HepG2 (cell line): ENCODE results near the gene SUPT6H. TPM values are rescaled to one million over a fixed set of nuclear protein-coding genes. Genes with fewer than 3 reads are reported as not detected.

Source experiments
- ATAC-seq: fragments of 200-7000 bp; cut with Tn5 transposase; 3 replicates; pipeline ENCODE4 v1.9.1; 2020; ENCODE audit warnings: mild to moderate bottlenecking, moderate library complexity
- BruUV-seq: library from RNA; stranded (reverse); fragments of 400-500 nt; replicated peaks from 2 replicates; lab custom pipeline; 2021; lab: Mats Ljungman, UMichigan
- CTCF ChIA-PET: fragments of 300-600 bp; formaldehyde crosslinking; extraction: SDS; loops from one replicate; lab custom pipeline; 2021; ENCODE audit warnings: low total read pairs, inconsistent platforms, low intra/inter-chr PET ratio; lab: Yijun Ruan, JAX
- POLR2A ChIA-PET: fragments of 350-600 bp; sonication (Branson Sonifier 250); formaldehyde crosslinking; loops from one replicate; lab custom pipeline; 2020; ENCODE audit warnings: antibody characterized with exemption, inconsistent platforms; lab: Yijun Ruan, JAX
- DNase-seq: peaks from one replicate; pipeline ENCODE4 v3.0.0-alpha.2; 2015; ENCODE audit warnings: low spot score
- FAIRE-seq: peaks from 3 replicates; lab custom pipeline; 2011; peaks lifted over from hg19 to GRCh38; lab: Jason Lieb, UNC
- H2AFZ ChIP-seq: one replicate; pipeline ENCODE4 v1.6.1; 2011; ENCODE audit warnings: low read length, inconsistent platforms
- H3K27ac ChIP-seq: fragments of 300-600 bp; 3 replicates; pipeline ENCODE4 v1.8.0; 2011; ENCODE audit warnings: mixed run types, mild to moderate bottlenecking, mixed read lengths, low read length, inconsistent platforms; ENCODE audit not compliant: insufficient read depth; ENCODE audit errors: extremely low read length
- H3K27me3 ChIP-seq, 2 experiments: fragments of 200-600 bp in 1 of 2; 2 replicates in 1 of 2; 3 replicates in 1 of 2; pipeline versions ENCODE4 v1.6.0 to v1.8.0; 2011; ENCODE audit warnings: low read length in 2 of 2, mild to moderate bottlenecking in 2 of 2, moderate library complexity in 2 of 2, inconsistent platforms in 1 of 2; ENCODE audit not compliant: insufficient read depth in 2 of 2, control insufficient read depth in 1 of 2
- H3K36me3 ChIP-seq, 2 experiments: fragments of 200-600 bp in 1 of 2; replicated peaks in 1 of 2; 2 replicates in 1 of 2; 3 replicates in 1 of 2; pipeline versions ENCODE4 v1.5.1 to v1.8.0; 2011; ENCODE audit warnings: low read length in 2 of 2, inconsistent platforms in 1 of 2; ENCODE audit not compliant: insufficient read depth in 2 of 2, control insufficient read depth in 1 of 2
- H3K4me1 ChIP-seq: 2 replicates; pipeline ENCODE4 v1.5.1; 2012; ENCODE audit warnings: low read length, inconsistent platforms; ENCODE audit not compliant: insufficient read depth
- H3K4me2 ChIP-seq: 2 replicates; pipeline ENCODE4 v1.6.0; 2011; ENCODE audit warnings: low read depth, low read length, inconsistent platforms
- H3K4me3 ChIP-seq, 3 experiments: fragments of 200-600 bp in 1 of 3; sonication (generic), shearing (Covaris generic) in 1 of 3; replicated peaks in 1 of 3; 2 replicates each; pipeline ENCODE4 v1.5.1; 2011 to 2016; ENCODE audit warnings: low read length in 3 of 3, inconsistent platforms in 2 of 3, low read depth in 2 of 3, mild to moderate bottlenecking in 2 of 3, control low read depth in 1 of 3, mixed read lengths in 1 of 3; ENCODE audit not compliant: insufficient read depth in 1 of 3
- H3K79me2 ChIP-seq: one replicate; pipeline ENCODE4 v1.6.1; 2011; ENCODE audit warnings: low read length, inconsistent platforms; ENCODE audit not compliant: insufficient read depth
- H3K9ac ChIP-seq: 2 replicates; pipeline ENCODE4 v1.6.0; 2011; ENCODE audit warnings: mild to moderate bottlenecking, low read depth, low read length, inconsistent platforms; ENCODE audit not compliant: insufficient read depth
- H3K9me3 ChIP-seq: 2 replicates; pipeline ENCODE4 v1.5.1; 2012; ENCODE audit warnings: mild to moderate bottlenecking, low read length
- H4K20me1 ChIP-seq: 2 replicates; pipeline ENCODE4 v1.6.0; 2011; ENCODE audit warnings: inconsistent platforms, mild to moderate bottlenecking, low read length, moderate library complexity; ENCODE audit not compliant: insufficient read depth
- AGO2 ChIP-seq: fragments of 200-400 bp; formaldehyde crosslinking; optimal IDR thresholded peaks from 2 replicates; pipeline ENCODE3; 2017; ENCODE audit warnings: mild to moderate bottlenecking, low read depth, low read length, moderate library complexity
- ATF1 ChIP-seq: IDR thresholded peaks from 2 replicates; pipeline ENCODE4 v1.6.1; 2016; ENCODE audit warnings: mild to moderate bottlenecking, control low read depth
- ATF2 ChIP-seq: sonication (generic); formaldehyde crosslinking; IDR thresholded peaks from 2 replicates; pipeline ENCODE4 v1.4.0; 2020; ENCODE audit warnings: missing genetic modification reagents
- BATF2 ChIP-seq: sonication (generic); formaldehyde crosslinking; IDR thresholded peaks from 2 replicates; pipeline ENCODE4 v1.8.0; 2022; ENCODE audit warnings: mild to moderate bottlenecking, missing genetic modification reagents, moderate library complexity
- FOSL2 ChIP-seq: sonication (generic); formaldehyde crosslinking; IDR thresholded peaks from 2 replicates; pipeline ENCODE4 v1.4.0; 2020; ENCODE audit warnings: missing genetic modification reagents
- HNRNPL ChIP-seq: fragments of 200-400 bp; formaldehyde crosslinking; IDR thresholded peaks from 2 replicates; pipeline ENCODE4 v1.6.1; 2017; ENCODE audit warnings: mild to moderate bottlenecking, low read depth, low read length
- MAFK ChIP-seq, 2 experiments: IDR thresholded peaks in 1 of 2; conservative IDR thresholded peaks in 1 of 2; 2 replicates each; pipeline ENCODE4 v1.6.1; 2011; ENCODE audit warnings: improper control_type of control experiment in 2 of 2, low read length in 2 of 2
- NRL ChIP-seq: sonication (generic); formaldehyde crosslinking; IDR thresholded peaks from 2 replicates; pipeline ENCODE4 v1.5.0; 2020; ENCODE audit warnings: missing genetic modification reagents, mild to moderate bottlenecking, moderate library complexity, borderline replicate concordance
- PAF1 ChIP-seq: IDR thresholded peaks from 2 replicates; pipeline ENCODE4 v1.6.1; 2016; ENCODE audit warnings: missing genetic modification reagents, missing compliant biosample characterization
- POLR2AphosphoS2 ChIP-seq: IDR thresholded peaks from 2 replicates; pipeline ENCODE4 v1.6.1; 2011; ENCODE audit warnings: low read depth, low read length, improper control_type of control experiment
- RBFOX2 ChIP-seq: fragments of 200-400 bp; formaldehyde crosslinking; IDR thresholded peaks from 2 replicates; pipeline ENCODE4 v1.6.1; 2017; ENCODE audit warnings: low read depth, mild to moderate bottlenecking, low read length
- SRY ChIP-seq: sonication (generic); formaldehyde crosslinking; IDR thresholded peaks from 2 replicates; pipeline ENCODE4 v1.8.0; 2022; ENCODE audit warnings: mild to moderate bottlenecking, missing genetic modification reagents
- ZNF547 ChIP-seq: sonication (generic); formaldehyde crosslinking; IDR thresholded peaks from 2 replicates; pipeline ENCODE4 v1.5.1; 2020; ENCODE audit warnings: mild to moderate bottlenecking, missing genetic modification reagents
- ZNF644 ChIP-seq: IDR thresholded peaks from 2 replicates; pipeline ENCODE4 v1.6.1; 2016; ENCODE audit warnings: low read depth
- ZNF772 ChIP-seq: sonication (generic); formaldehyde crosslinking; IDR thresholded peaks from 2 replicates; pipeline ENCODE4 v1.5.0; 2020; ENCODE audit warnings: mild to moderate bottlenecking, missing genetic modification reagents
- ZNF879 ChIP-seq: sonication (generic); formaldehyde crosslinking; IDR thresholded peaks from 2 replicates; pipeline ENCODE4 v1.8.1; 2023; ENCODE audit warnings: missing genetic modification reagents
- ZXDC ChIP-seq: sonication (generic); formaldehyde crosslinking; IDR thresholded peaks from 2 replicates; pipeline ENCODE4 v1.5.0; 2020; ENCODE audit warnings: mild to moderate bottlenecking, missing genetic modification reagents
- WGBS: methylation state at CpG from one replicate; pipeline ENCODE4 v1.1.6; 2017; ENCODE audit warnings: low lambda C conversion rate; 5-methylcytosine and 5-hydroxymethylcytosine counted together
- in situ Hi-C: cut with HindIII; loops from 2 replicates; pipeline ENCODE4 v1.10.0; 2017; ENCODE audit warnings: low pct_unique_long_range_greater_than_20kb; ENCODE audit not compliant: extremely low pct_ligation_motif_present
- intact Hi-C: fragments of 100-400 bp; cut with micrococcal nuclease; formaldehyde crosslinking; loops from one replicate; pipeline ENCODE4 v1.10.0; 2022; ENCODE audit not compliant: unreplicated experiment
- polyA plus RNA-seq, 8 experiments: library from polyadenylated mRNA; depleted of rRNA in 3 of 8; stranded (reverse) in 7 of 8; unstranded in 1 of 8; fragments of >200 nt; fragmentation: Illumina TruSeq in 4 of 8; extraction: Trizol in 4 of 8; gene quantifications; 2 replicates each; pipeline versions ENCODE4 v1.2.1 to v1.2.3, GENCODE V29; 2011 to 2016; ENCODE audit warnings: low read depth in 4 of 8, missing spikeins in 1 of 8, mixed read lengths in 1 of 8; ENCODE audit not compliant: insufficient read depth in 1 of 8
- total RNA-seq, 5 experiments: library from RNA; depleted of rRNA; stranded (reverse); fragments of >200 nt; fragmentation: Illumina TruSeq; extraction: Trizol; gene quantifications; 2 replicates each; pipeline ENCODE4 v1.2.3, GENCODE V29; 2016; ENCODE audit warnings: low read depth in 1 of 5

Gene SUPT6H
- total and polyA plus RNA-seq, 2 of the 13 experiments (the other 11 are each of a cell fraction or from before 2014, with no cell fraction given): 32.7 to 39.9 TPM

- TF ChIP-seq ZNF772 (CRISPR knock-in tag): peak; percentile 54; the same call in 1 of the 2 replicates
- TF ChIP-seq PAF1 (CRISPR knock-in tag): no peak
- TF ChIP-seq ATF1: no peak
- TF ChIP-seq SRY (CRISPR knock-in tag): no peak
- no peak for TF ChIP-seq ZNF644 (CRISPR knock-in tag)
- peak; percentile 69; the same call in 1 of the 2 replicates for TF ChIP-seq ZXDC (CRISPR knock-in tag)
Measured at GRCh38 chr17:28744972-28745785, 83.2 kb downstream of the SUPT6H start (continued).

- no peak for DNase-seq
- H3K9me3 ChIP-seq: no peaks in the 10 kb centered on the region
- ChIA-PET POLR2A (interaction anchor here (0.8 to 12.3 kb wide), 15 partner anchors 8 to 204 kb away, joined by 3 to 590 read pairs (median 5); partner anchors contain the start of genes DHRS13, FAM222B, FLOT2 and NEK8), CTCF (no interaction called here)
- intact Hi-C loops: loop anchor here (1.0 kb wide), 1 partner anchor 18 kb away; the partner anchor contains the start of gene NEK8
- peak overlapping the region; percentile 72 to 93 (median 74); a peak in 5 of 6 replicates for H3K4me3 ChIP-seq
- H3K36me3 ChIP-seq: peaks cover 36 to 43% of the 10 kb centered on the region in 2 experiments
- peaks cover 33% of the 10 kb centered on the region for H3K79me2 ChIP-seq
- ATAC-seq: no peak
- H3K9ac ChIP-seq: peak overlapping the region; percentile 98
- no peak overlapping the region for H2AFZ ChIP-seq
- peak overlapping the region; percentile 95 for H3K27ac ChIP-seq
- H3K4me1 ChIP-seq: peaks cover 68% of the 10 kb centered on the region
- peak overlapping the region; percentile 98 for H3K4me2 ChIP-seq
- FAIRE-seq: no peak
- H3K27me3 ChIP-seq: no peaks in the 10 kb centered on the region; a peak in 1 of 5 replicates
- in situ Hi-C loops: loop anchor here (25.0 kb wide), 1 partner anchor 366 kb away; no protein-coding TSS in a partner anchor
- no TSS peak for BruUV-seq
- H4K20me1 ChIP-seq: peaks cover 52% of the 10 kb centered on the region
- WGBS: 75% methylated on average over 4 of the region's 4 CpGs
- TF ChIP-seq AGO2: peak; percentile 69
- TF ChIP-seq RBFOX2: peak; percentile 70
- peak; percentile 91 to 94 for TF ChIP-seq MAFK (conservative IDR thresholded peaks at IDR 0.05 in 1 of 2, IDR thresholded peaks at IDR 0.05 in 1 of 2; ENCODE audit: low read length in 2 of 2)
- no peak for TF ChIP-seq ATF2 (CRISPR knock-in tag)
- TF ChIP-seq HNRNPL: peak; percentile 65; the same call in 1 of the 2 replicates
- TF ChIP-seq FOSL2: peak; percentile 13; the same call in 1 of the 2 replicates
- no peak for TF ChIP-seq PAF1 (CRISPR knock-in tag)
- TF ChIP-seq BATF2: 0 out of 2 replicates have a peak, but pooled peaks have one; percentile 0
- no peak for TF ChIP-seq ZNF879 (CRISPR knock-in tag)
- peak; percentile 67; the same call in 1 of the 2 replicates for TF ChIP-seq POLR2AphosphoS2
- 0 out of 2 replicates have a peak, but pooled peaks have one; percentile 42 for TF ChIP-seq NRL (CRISPR knock-in tag)
- no peak for TF ChIP-seq ZNF547
Measured at GRCh38 chr17:28745786-28746411, 83.9 kb downstream of the SUPT6H start.
